Osteoblast (primary cell): ENCODE data around the gene C14orf180. TPM values are rescaled to one million over a fixed set of nuclear protein-coding genes. Genes with fewer than 3 reads are reported as not detected.

ENCODE experiments used
- DNase-seq: peaks from one replicate; pipeline ENCODE4 v3.0.0; 2011; ENCODE audit warnings: low spot score, mixed read lengths; ENCODE audit not compliant: insufficient read length; ENCODE audit errors: missing footprints
- H2AFZ ChIP-seq: 2 replicates; pipeline ENCODE4 v1.6.0; 2011; ENCODE audit warnings: mild to moderate bottlenecking, low read length
- H3K27ac ChIP-seq: 2 replicates; pipeline ENCODE4 v1.5.1; 2011; ENCODE audit warnings: mild to moderate bottlenecking, low read depth, low read length, moderate library complexity
- H3K27me3 ChIP-seq: 2 replicates; pipeline ENCODE4 v1.6.0; 2012; ENCODE audit warnings: mild to moderate bottlenecking, control low read depth, inconsistent platforms, low read length, moderate library complexity; ENCODE audit not compliant: insufficient read depth
- H3K36me3 ChIP-seq: 2 replicates; pipeline ENCODE4 v1.5.1; 2011; ENCODE audit warnings: mild to moderate bottlenecking, low read length, control low read depth, moderate library complexity; ENCODE audit not compliant: insufficient read depth
- H3K4me1 ChIP-seq: 2 replicates; pipeline ENCODE4 v1.5.1; 2011; ENCODE audit warnings: mild to moderate bottlenecking, low read length, control low read depth, moderate library complexity; ENCODE audit not compliant: insufficient read depth
- H3K4me2 ChIP-seq: 2 replicates; pipeline ENCODE4 v1.6.0; 2011; ENCODE audit warnings: mild to moderate bottlenecking, low read length; ENCODE audit not compliant: insufficient read depth
- H3K4me3 ChIP-seq: fragments of 200-600 bp; sonication (generic); 3 replicates; pipeline ENCODE4 v1.5.1; 2012; ENCODE audit warnings: mild to moderate bottlenecking, low read length, inconsistent platforms; ENCODE audit not compliant: insufficient read depth
- H3K79me2 ChIP-seq: 2 replicates; pipeline ENCODE4 v1.6.0; 2012; ENCODE audit warnings: mild to moderate bottlenecking, low read length, control low read depth, inconsistent platforms; ENCODE audit not compliant: insufficient read depth
- H3K9me3 ChIP-seq: 2 replicates; pipeline ENCODE4 v1.5.1; 2011; ENCODE audit warnings: low read depth, low read length, control low read depth
- H4K20me1 ChIP-seq: 2 replicates; pipeline ENCODE4 v1.6.0; 2012; ENCODE audit warnings: mild to moderate bottlenecking, low read length, control low read depth; ENCODE audit not compliant: insufficient read depth
- total RNA-seq: library from RNA; depleted of rRNA; stranded (reverse); fragments of >200 nt; gene quantifications from 2 replicates; pipeline ENCODE4 v1.2.3, GENCODE V29; 2012
- TF ChIP-seq, protein P1 (sequence below): IDR thresholded peaks from 2 replicates; pipeline ENCODE4 v1.5.1; 2011; ENCODE audit warnings: mild to moderate bottlenecking, low read depth, low read length, moderate library complexity; ENCODE audit errors: extremely low read depth

The C14orf180 gene
- total RNA-seq, 1 donor = not detected

GRCh38 chr14:104580961-104581360 is 1.4 kb downstream of the C14orf180 start:
- Histone ChIP-seq H3K27ac (no peak overlapping the region), H3K27me3 (peaks cover 15% of the 10 kb centered on the region), H3K9me3 (no peaks in the 10 kb centered on the region), H3K4me2 (no peak overlapping the region), H3K36me3 (no peaks in the 10 kb centered on the region), H2AFZ (no peak overlapping the region), H3K4me1 (no peaks in the 10 kb centered on the region), H3K4me3 (no peak overlapping the region), H3K79me2 (no peaks in the 10 kb centered on the region), H4K20me1 (no peaks in the 10 kb centered on the region)
- TF ChIP-seq, protein P1, sequence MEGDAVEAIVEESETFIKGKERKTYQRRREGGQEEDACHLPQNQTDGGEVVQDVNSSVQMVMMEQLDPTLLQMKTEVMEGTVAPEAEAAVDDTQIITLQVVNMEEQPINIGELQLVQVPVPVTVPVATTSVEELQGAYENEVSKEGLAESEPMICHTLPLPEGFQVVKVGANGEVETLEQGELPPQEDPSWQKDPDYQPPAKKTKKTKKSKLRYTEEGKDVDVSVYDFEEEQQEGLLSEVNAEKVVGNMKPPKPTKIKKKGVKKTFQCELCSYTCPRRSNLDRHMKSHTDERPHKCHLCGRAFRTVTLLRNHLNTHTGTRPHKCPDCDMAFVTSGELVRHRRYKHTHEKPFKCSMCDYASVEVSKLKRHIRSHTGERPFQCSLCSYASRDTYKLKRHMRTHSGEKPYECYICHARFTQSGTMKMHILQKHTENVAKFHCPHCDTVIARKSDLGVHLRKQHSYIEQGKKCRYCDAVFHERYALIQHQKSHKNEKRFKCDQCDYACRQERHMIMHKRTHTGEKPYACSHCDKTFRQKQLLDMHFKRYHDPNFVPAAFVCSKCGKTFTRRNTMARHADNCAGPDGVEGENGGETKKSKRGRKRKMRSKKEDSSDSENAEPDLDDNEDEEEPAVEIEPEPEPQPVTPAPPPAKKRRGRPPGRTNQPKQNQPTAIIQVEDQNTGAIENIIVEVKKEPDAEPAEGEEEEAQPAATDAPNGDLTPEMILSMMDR = no peak
- DNase-seq = no peak

DNA sequence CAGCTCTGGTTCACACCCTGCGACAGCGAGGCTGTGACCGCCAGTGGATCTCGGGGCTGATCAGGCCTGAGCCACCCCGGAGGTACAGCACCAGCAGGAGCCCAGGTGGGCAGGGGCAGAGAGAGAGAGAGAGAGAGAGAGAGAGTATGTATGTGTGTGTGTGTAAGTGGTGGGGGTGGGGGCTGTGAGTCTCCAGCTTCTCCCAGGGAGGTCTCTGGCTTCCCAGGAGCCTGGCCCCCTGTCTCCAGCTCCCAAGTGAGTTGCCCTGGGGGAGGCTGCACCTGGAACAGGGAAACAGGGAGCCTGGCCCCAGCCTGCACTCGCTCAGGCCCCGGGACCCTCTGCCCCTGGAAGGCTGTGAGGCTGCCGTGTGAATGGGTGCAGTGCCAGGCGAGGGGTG is 2.0 kb downstream of the C14orf180 start:
- Histone ChIP-seq H3K36me3 (no peaks in the 10 kb centered on the region), H3K27me3 (peaks cover 15% of the 10 kb centered on the region), H3K27ac (no peak overlapping the region), H3K4me1 (no peaks in the 10 kb centered on the region), H3K79me2 (no peaks in the 10 kb centered on the region), H2AFZ (no peak overlapping the region), H3K4me2 (no peak overlapping the region), H3K4me3 (no peak overlapping the region), H4K20me1 (no peaks in the 10 kb centered on the region), H3K9me3 (no peaks in the 10 kb centered on the region)
- no peak for DNase-seq
- TF ChIP-seq, protein P1 = no peak

- H3K27ac ChIP-seq = no peak overlapping the region
- H3K4me1 ChIP-seq = no peaks in the 10 kb centered on the region
- no peaks in the 10 kb centered on the region for H3K9me3 ChIP-seq
- H4K20me1 ChIP-seq = no peaks in the 10 kb centered on the region
- no peak overlapping the region for H3K4me2 ChIP-seq
- TF ChIP-seq, protein P1 = no peak
- no peaks in the 10 kb centered on the region for H3K79me2 ChIP-seq
- H2AFZ ChIP-seq = no peak overlapping the region
- H3K27me3 ChIP-seq = peaks cover 15% of the 10 kb centered on the region
- no peaks in the 10 kb centered on the region for H3K36me3 ChIP-seq
- no peak overlapping the region for H3K4me3 ChIP-seq
- no peak for DNase-seq
These were observed 2.4 kb downstream of the C14orf180 start for GRCh38 chr14:104582005-104582404.

GRCh38 chr14:104582662-104583061 is 3.1 kb downstream of the C14orf180 start:
- H3K36me3 ChIP-seq = no peaks in the 10 kb centered on the region
- H2AFZ ChIP-seq = no peak overlapping the region
- H3K27ac ChIP-seq = no peak overlapping the region
- no peak overlapping the region for H3K4me3 ChIP-seq
- no peaks in the 10 kb centered on the region for H4K20me1 ChIP-seq
- H3K9me3 ChIP-seq = no peaks in the 10 kb centered on the region
- H3K27me3 ChIP-seq = peaks cover 15% of the 10 kb centered on the region
- TF ChIP-seq, protein P1 = no peak
- no peak for DNase-seq
- H3K4me1 ChIP-seq = no peaks in the 10 kb centered on the region
- no peak overlapping the region for H3K4me2 ChIP-seq
- no peaks in the 10 kb centered on the region for H3K79me2 ChIP-seq
